Astrocyte (in vitro differentiated cells and primary cell): ENCODE measurements around the gene KRAS.

Source experiments
- CTCF ChIP-seq: IDR thresholded peaks from 2 replicates; pipeline ENCODE4 v1.5.1; 2011; ENCODE audit warnings: low read depth, mild to moderate bottlenecking, inconsistent platforms, low read length, moderate library complexity; ENCODE audit not compliant: insufficient read depth
- EZH2 ChIP-seq: IDR thresholded peaks from 2 replicates; pipeline ENCODE4 v1.6.1; 2012; ENCODE audit warnings: mild to moderate bottlenecking, low read length, inconsistent platforms; ENCODE audit not compliant: insufficient read depth

GRCh38 chr12:25271486-25272098 lies 20.9 kb upstream of the KRAS start:
- TF ChIP-seq CTCF (no peak), EZH2 (no peak)
